Endothelial cell of umbilical vein (primary cell): Measurements from ENCODE around the gene GRIA1. TPM values are rescaled to one million over a fixed set of nuclear protein-coding genes. Genes with fewer than 3 reads are reported as not detected.

Source experiments
- BruUV-seq: library from RNA; stranded (reverse); fragments of 400-500 nt; replicated peaks from 2 replicates; lab custom pipeline; 2021; lab: Mats Ljungman, UMichigan
- CTCF ChIA-PET: fragments of 300-600, 350-600 bp; sonication (Branson Sonifier 250); formaldehyde crosslinking; loops from one replicate; lab custom pipeline; 2021; ENCODE audit warnings: antibody characterized with exemption, inconsistent platforms; lab: Charles Lee
- POLR2A ChIA-PET: fragments of 300-600, 350-600 bp; sonication (Branson Sonifier 250); formaldehyde crosslinking; loops from one replicate; lab custom pipeline; 2021; ENCODE audit warnings: antibody characterized with exemption, inconsistent platforms; lab: Charles Lee
- DNase-seq: peaks from one replicate; pipeline ENCODE4 v3.0.0-alpha.2; 2011; ENCODE audit warnings: low read depth, low spot score
- FAIRE-seq: peaks from 2 replicates; lab custom pipeline; 2011; peaks lifted over from hg19 to GRCh38; lab: Jason Lieb, UNC
- H2AFZ ChIP-seq: 2 replicates; pipeline ENCODE4 v1.6.0; 2012; ENCODE audit warnings: low read depth, low read length, control low read depth, inconsistent platforms
- H3K27ac ChIP-seq: 2 replicates; pipeline ENCODE4 v1.5.1; 2011; ENCODE audit warnings: low read depth, mild to moderate bottlenecking, control low read depth, low read length, moderate library complexity; ENCODE audit not compliant: insufficient read depth
- H3K27me3 ChIP-seq, 2 experiments: 2 replicates each; pipeline versions ENCODE4 v1.6.0 to v1.6.1; 2011; ENCODE audit warnings: low read length in 2 of 2, mixed read lengths in 1 of 2; ENCODE audit not compliant: control insufficient read depth in 2 of 2, insufficient read depth in 2 of 2
- H3K36me3 ChIP-seq, 2 experiments: 2 replicates in 1 of 2; 3 replicates in 1 of 2; pipeline ENCODE4 v1.5.1; 2011; ENCODE audit warnings: low read length in 2 of 2, mild to moderate bottlenecking in 1 of 2, moderate library complexity in 1 of 2; ENCODE audit not compliant: control insufficient read depth in 2 of 2, insufficient read depth in 2 of 2; ENCODE audit errors: extremely low read depth in 1 of 2
- H3K4me1 ChIP-seq: 3 replicates; pipeline ENCODE4 v1.5.1; 2011; ENCODE audit warnings: mild to moderate bottlenecking, low read length; ENCODE audit not compliant: control insufficient read depth, insufficient read depth; ENCODE audit errors: extremely low read depth
- H3K4me2 ChIP-seq: 2 replicates; pipeline ENCODE4 v1.6.1; 2011; ENCODE audit warnings: low read length, control low read depth, mixed read lengths; ENCODE audit not compliant: insufficient read depth
- H3K4me3 ChIP-seq, 3 experiments: fragments of 200-600 bp in 1 of 3; sonication (generic), shearing (Covaris generic) in 1 of 3; replicated peaks in 1 of 3; 2 replicates each; pipeline ENCODE4 v1.5.1; 2011 to 2016; ENCODE audit warnings: control low read depth in 3 of 3, low read length in 3 of 3, mild to moderate bottlenecking in 2 of 3, inconsistent platforms in 1 of 3, low read depth in 1 of 3, moderate library complexity in 1 of 3; ENCODE audit not compliant: insufficient read depth in 1 of 3
- H3K79me2 ChIP-seq: 2 replicates; pipeline ENCODE4 v1.6.0; 2012; ENCODE audit warnings: low read length, inconsistent platforms; ENCODE audit not compliant: control insufficient read depth, insufficient read depth
- H3K9ac ChIP-seq: replicated peaks from 2 replicates; pipeline ENCODE3; 2011; ENCODE audit warnings: low read length, control low read depth; ENCODE audit not compliant: insufficient read depth; ENCODE audit errors: extremely low read depth
- H3K9me1 ChIP-seq: replicated peaks from 3 replicates; pipeline ENCODE4 v1.6.0; 2011; ENCODE audit warnings: mild to moderate bottlenecking, low read length; ENCODE audit not compliant: control insufficient read depth, insufficient read depth; ENCODE audit errors: extremely low read depth
- H3K9me3 ChIP-seq: replicated peaks from 2 replicates; pipeline ENCODE4 v1.5.1; 2012; ENCODE audit warnings: low read length, inconsistent platforms; ENCODE audit not compliant: control insufficient read depth, insufficient read depth
- H4K20me1 ChIP-seq: replicated peaks from 2 replicates; pipeline ENCODE3; 2011; ENCODE audit warnings: mild to moderate bottlenecking, low read length; ENCODE audit not compliant: control insufficient read depth, insufficient read depth; ENCODE audit errors: extremely low read depth
- EZH2 ChIP-seq: IDR thresholded peaks from 2 replicates; pipeline ENCODE4 v1.6.1; 2012; ENCODE audit warnings: borderline replicate concordance, low read depth, mild to moderate bottlenecking, moderate library complexity, low read length, inconsistent platforms; ENCODE audit not compliant: severe bottlenecking
- FOS ChIP-seq: IDR thresholded peaks from 2 replicates; pipeline ENCODE4 v1.6.1; 2011; ENCODE audit warnings: mild to moderate bottlenecking, low read length, moderate library complexity, borderline replicate concordance; ENCODE audit not compliant: insufficient read depth
- GATA2 ChIP-seq: IDR thresholded peaks from 2 replicates; pipeline ENCODE4 v1.7.0; 2011; ENCODE audit warnings: low read depth, mild to moderate bottlenecking, moderate library complexity, mixed read lengths, low read length; ENCODE audit not compliant: insufficient read length, insufficient read depth
- JUN ChIP-seq: IDR thresholded peaks from 2 replicates; pipeline ENCODE4 v1.6.1; 2011; ENCODE audit warnings: borderline replicate concordance, low read depth; ENCODE audit not compliant: insufficient read length, insufficient read depth
- MYC ChIP-seq: IDR thresholded peaks from one replicate; pipeline ENCODE4 v1.6.1; 2011; ENCODE audit warnings: mild to moderate bottlenecking, low read depth, low read length
- POLR2A ChIP-seq: IDR thresholded peaks from 2 replicates; pipeline ENCODE4 v1.6.1; 2012; ENCODE audit warnings: low read depth, mild to moderate bottlenecking, control low read depth, low read length
- POLR2AphosphoS5 ChIP-seq: IDR thresholded peaks from 2 replicates; pipeline ENCODE4 v1.6.1; 2012; ENCODE audit warnings: low read depth, mild to moderate bottlenecking, control low read depth, low read length, moderate library complexity; ENCODE audit not compliant: insufficient read depth
- dilution Hi-C: fragments of 300-500 bp; cut with MboI; formaldehyde crosslinking; loops from one replicate; pipeline ENCODE4 v1.15.0; 2019; ENCODE audit warnings: low sequenced_read_pairs; ENCODE audit not compliant: extremely low pct_ligation_motif_present
- intact Hi-C: fragments of 100-400 bp; cut with micrococcal nuclease; formaldehyde crosslinking; loops from one replicate; pipeline ENCODE4 v1.10.0; 2022
- polyA plus RNA-seq, 4 experiments: library from polyadenylated mRNA; depleted of rRNA in 3 of 4; stranded (reverse) in 3 of 4; unstranded in 1 of 4; fragments of >200 nt; gene quantifications; 2 replicates each; pipeline versions ENCODE4 v1.2.1 to v1.2.3, GENCODE V29; 2011 to 2012; ENCODE audit warnings: missing spikeins in 1 of 4
- total RNA-seq: library from RNA; stranded (reverse); gene quantifications from 2 replicates; pipeline ENCODE4 v1.2.3, GENCODE V29; 2021
- TF ChIP-seq, protein P1 (sequence below): IDR thresholded peaks from 2 replicates; pipeline ENCODE4 v1.6.1; 2011; ENCODE audit not compliant: insufficient read depth, insufficient read length
- TF ChIP-seq, protein P2 (sequence below), 2 donors: IDR thresholded peaks; 1 replicate in 1 of 2; 2 replicates in 1 of 2; pipeline ENCODE4 v1.5.1; 2011; ENCODE audit warnings: low read length in 2 of 2, mild to moderate bottlenecking in 2 of 2, moderate library complexity in 2 of 2, control low read depth in 1 of 2, inconsistent platforms in 1 of 2, low read depth in 1 of 2; ENCODE audit not compliant: insufficient read depth in 1 of 2; ENCODE audit errors: extremely low read depth in 1 of 2

GRIA1 gene
- total and polyA plus RNA-seq, 2 donors (not counting 3 experiments of a cell fraction or from before 2014, with no cell fraction given) = not detected

DNA sequence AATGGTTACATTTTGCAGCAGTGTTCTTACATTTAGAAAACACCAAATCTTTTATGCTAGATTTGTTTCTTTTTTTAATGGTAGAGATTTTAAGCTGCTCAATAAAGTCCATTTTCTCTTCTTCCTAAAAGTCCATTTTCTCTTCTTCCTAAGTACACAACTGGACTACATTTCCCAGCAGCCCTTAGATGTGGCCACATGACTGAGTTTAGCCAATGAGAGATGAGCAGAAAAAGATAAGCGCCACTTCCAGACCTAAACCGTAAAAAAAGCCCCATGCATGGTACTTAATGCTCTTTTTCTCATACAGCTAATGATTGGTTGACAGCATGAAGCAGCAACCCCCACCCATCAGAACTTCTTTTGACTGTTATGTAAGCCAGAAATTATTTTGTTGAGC is 341.5 kb downstream of the GRIA1 start:
- Histone ChIP-seq H2AFZ (no peak overlapping the region), H3K79me2 (no peaks in the 10 kb centered on the region), H3K4me3 (no peak overlapping the region), H3K27me3 (no peaks in the 10 kb centered on the region), H3K4me2 (no peak overlapping the region), H3K9me1 (no peaks in the 10 kb centered on the region), H3K9me3 (no peaks in the 10 kb centered on the region), H3K4me1 (no peaks in the 10 kb centered on the region), H4K20me1 (no peaks in the 10 kb centered on the region), H3K36me3 (no peaks in the 10 kb centered on the region), H3K27ac (no peak overlapping the region), H3K9ac (no peak overlapping the region)
- POLR2A ChIA-PET = no interaction called here
- FAIRE-seq (no peak), DNase-seq (peak; percentile 4)
- TF ChIP-seq JUN = no peak
- TF ChIP-seq, protein P1, sequence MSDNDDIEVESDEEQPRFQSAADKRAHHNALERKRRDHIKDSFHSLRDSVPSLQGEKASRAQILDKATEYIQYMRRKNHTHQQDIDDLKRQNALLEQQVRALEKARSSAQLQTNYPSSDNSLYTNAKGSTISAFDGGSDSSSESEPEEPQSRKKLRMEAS = no peak
- no peak for TF ChIP-seq POLR2A
- no peak for TF ChIP-seq MYC
- no peak for TF ChIP-seq POLR2AphosphoS5
- TF ChIP-seq, protein P2, sequence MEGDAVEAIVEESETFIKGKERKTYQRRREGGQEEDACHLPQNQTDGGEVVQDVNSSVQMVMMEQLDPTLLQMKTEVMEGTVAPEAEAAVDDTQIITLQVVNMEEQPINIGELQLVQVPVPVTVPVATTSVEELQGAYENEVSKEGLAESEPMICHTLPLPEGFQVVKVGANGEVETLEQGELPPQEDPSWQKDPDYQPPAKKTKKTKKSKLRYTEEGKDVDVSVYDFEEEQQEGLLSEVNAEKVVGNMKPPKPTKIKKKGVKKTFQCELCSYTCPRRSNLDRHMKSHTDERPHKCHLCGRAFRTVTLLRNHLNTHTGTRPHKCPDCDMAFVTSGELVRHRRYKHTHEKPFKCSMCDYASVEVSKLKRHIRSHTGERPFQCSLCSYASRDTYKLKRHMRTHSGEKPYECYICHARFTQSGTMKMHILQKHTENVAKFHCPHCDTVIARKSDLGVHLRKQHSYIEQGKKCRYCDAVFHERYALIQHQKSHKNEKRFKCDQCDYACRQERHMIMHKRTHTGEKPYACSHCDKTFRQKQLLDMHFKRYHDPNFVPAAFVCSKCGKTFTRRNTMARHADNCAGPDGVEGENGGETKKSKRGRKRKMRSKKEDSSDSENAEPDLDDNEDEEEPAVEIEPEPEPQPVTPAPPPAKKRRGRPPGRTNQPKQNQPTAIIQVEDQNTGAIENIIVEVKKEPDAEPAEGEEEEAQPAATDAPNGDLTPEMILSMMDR (IDR thresholded peaks at IDR 0.05; ENCODE audit: extremely low read depth in 1 of 2, insufficient read depth in 1 of 2, low read depth in 1 of 2, low read length in 2 of 2) = no peak
- no peak for TF ChIP-seq FOS
- no peak for TF ChIP-seq GATA2
- no peak for TF ChIP-seq EZH2
- intact Hi-C loops (no loop called here), dilution Hi-C loops (no loop called here)
- BruUV-seq = no TSS peak
- CTCF ChIA-PET = no interaction called here
